GM13977 (cell line): ENCODE measurements around the gene MAGOH.

Experiments used
- DNase-seq: peaks from one replicate; pipeline ENCODE4 v3.0.0; 2012; ENCODE audit warnings: low spot score
- in situ Hi-C: fragments of 300-500 bp; cut with MboI; formaldehyde crosslinking; loops from one replicate; pipeline ENCODE4 v1.12.0; 2022; ENCODE audit warnings: low sequenced_read_pairs, low pct_unique_long_range_greater_than_20kb, mixed read lengths, inconsistent platforms; ENCODE audit not compliant: unreplicated experiment
- TF ChIP-seq, protein P1 (sequence below): IDR thresholded peaks from 2 replicates; pipeline ENCODE4 v1.5.1; 2012; ENCODE audit warnings: mild to moderate bottlenecking, control low read depth; ENCODE audit not compliant: insufficient read depth; ENCODE audit errors: extremely low read depth, missing control alignments

The MAGOH gene

DNA sequence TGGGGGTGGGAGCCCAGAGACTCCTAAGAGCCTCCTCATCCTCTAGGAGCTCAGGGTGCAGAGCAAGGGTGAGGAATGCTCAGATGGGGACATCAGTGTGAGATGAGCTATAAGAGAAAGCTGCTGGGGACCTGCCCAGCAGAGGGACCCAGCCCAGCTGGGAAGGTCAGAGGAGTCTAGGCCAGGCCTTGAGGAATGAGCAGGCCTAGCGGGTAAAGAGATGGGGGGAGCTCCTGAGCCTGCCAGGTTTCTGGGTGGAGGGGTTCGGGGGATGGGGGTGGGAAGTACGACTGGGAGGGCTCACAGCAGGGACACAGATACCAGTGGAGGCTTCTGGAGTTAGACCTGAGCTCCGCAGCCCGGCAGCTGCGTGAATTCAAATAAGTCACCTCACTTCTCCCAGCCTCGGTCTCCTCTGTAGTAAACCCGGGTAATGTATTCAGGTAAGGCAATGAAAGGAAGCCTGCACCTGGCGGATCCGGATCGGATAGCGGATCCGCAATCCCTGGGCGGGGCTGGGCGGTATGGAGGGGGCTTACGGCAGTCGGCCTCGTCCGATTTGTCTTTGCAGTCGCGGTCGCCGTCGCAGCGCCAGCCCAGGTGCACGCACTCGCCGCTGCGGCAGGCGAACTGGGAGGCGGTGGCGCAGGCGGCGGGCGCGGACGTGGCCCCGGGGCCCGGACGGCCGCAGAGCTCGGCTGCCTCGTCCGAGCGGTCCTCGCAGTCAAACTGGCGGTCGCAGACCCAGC lies 38.0 kb upstream of the MAGOH start:
- TF ChIP-seq, protein P1, sequence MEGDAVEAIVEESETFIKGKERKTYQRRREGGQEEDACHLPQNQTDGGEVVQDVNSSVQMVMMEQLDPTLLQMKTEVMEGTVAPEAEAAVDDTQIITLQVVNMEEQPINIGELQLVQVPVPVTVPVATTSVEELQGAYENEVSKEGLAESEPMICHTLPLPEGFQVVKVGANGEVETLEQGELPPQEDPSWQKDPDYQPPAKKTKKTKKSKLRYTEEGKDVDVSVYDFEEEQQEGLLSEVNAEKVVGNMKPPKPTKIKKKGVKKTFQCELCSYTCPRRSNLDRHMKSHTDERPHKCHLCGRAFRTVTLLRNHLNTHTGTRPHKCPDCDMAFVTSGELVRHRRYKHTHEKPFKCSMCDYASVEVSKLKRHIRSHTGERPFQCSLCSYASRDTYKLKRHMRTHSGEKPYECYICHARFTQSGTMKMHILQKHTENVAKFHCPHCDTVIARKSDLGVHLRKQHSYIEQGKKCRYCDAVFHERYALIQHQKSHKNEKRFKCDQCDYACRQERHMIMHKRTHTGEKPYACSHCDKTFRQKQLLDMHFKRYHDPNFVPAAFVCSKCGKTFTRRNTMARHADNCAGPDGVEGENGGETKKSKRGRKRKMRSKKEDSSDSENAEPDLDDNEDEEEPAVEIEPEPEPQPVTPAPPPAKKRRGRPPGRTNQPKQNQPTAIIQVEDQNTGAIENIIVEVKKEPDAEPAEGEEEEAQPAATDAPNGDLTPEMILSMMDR, result no peak
- no peak for DNase-seq
- in situ Hi-C loops, result loop anchor here (5.0 kb wide), 1 partner anchor 116 kb away; no protein-coding TSS in a partner anchor

DNA sequence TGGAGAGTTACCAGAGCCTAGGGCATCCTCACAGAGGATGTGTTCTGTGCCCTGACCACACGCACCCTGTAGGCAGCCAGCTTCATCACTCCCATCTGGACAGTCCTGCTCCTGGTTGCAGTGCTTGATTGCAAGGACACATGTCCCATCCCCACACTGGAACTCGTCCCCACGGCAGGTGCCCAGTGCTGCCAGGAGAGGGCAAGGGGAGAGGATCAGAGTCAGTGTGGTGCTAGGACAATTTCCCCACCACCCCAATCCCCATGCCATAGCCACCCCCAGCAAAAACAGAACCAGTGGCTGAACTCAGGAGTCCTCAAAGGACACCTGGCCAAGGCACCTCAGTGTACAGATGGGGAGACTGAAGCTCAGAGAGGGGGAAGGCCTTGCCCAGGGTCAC lies 37.2 kb upstream of the MAGOH start:
- in situ Hi-C loops, result loop anchor here (5.0 kb wide), 1 partner anchor 117 kb away; no protein-coding TSS in a partner anchor
- TF ChIP-seq, protein P1, result no peak
- no peak for DNase-seq

DNA sequence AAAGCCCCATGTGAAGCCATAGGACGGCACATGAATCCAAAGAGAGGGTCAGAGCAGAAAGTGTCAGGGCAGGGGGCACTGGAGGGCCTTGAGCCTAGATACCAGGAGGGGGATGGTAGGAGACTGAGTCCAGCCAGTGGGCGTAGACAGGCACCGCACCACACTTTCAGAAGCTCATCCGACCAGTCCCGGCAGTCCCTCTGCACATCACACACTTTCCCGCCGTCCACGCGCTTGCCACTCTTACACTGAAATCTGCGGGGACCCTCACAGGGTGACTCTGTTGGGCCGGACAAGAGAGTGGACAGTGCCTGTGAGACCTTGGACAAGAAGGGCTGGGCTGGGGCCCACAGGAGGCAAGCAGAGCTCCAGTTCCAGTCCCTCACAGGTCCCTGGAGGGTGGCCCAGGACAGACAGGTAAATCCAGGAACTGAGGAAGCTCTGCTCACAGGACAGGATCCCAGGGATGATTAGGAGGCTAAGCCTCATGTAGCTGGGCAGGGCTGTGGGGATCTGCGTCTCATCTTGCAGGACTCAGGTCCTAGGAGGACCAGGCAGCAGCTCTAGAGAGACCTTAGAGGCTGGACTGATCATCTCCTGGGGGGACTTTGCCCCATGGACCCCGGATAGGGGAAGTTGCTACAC lies 36.3 kb upstream of the MAGOH start:
- no peak for DNase-seq
- TF ChIP-seq, protein P1, result no peak
- in situ Hi-C loops, result loop anchor here (5.0 kb wide), 1 partner anchor 118 kb away; no protein-coding TSS in a partner anchor

DNA sequence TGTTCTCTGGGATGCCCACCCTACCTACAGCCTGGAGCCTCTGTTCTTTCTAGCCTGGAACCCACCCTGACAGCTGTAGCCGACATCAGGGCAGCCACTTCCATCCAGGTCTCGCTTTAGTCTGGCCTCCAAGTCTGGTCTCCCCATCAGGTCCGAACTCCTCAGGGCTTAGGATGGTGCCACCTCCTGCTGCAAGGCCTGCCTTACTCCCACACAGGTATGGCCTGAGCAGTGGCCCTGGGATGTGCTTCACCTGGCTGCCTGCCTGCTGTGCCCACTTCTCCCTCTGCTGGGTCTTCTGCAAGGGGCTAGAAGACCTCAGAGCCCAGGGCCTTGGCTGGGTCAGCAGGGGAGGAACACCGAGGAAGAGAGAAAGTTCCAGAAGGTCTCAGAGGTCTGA lies 35.7 kb upstream of the MAGOH start:
- DNase-seq, result no peak
- in situ Hi-C loops, result no loop called here
- TF ChIP-seq, protein P1, result no peak

DNA sequence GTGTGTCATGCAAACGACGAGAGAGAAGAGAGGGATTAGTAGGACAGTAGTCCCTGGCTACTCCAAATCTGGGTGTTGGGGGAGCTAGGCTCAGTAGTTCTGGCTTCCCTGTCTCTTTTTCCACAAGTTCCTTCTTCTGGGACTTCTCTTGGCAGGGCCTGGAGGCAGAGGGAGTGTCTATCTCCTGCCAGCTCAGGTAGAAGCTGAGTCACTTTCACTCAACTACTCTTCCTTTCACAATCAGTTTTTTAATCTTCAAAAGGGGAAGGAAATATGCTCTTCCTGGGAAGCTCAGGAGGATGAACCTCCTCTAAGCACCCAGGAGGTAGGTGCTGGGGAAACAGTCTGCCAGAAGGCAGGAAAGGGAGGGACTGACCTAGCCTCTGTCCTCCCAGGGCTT lies 35.2 kb upstream of the MAGOH start:
- TF ChIP-seq, protein P1, result no peak
- no peak for DNase-seq
- in situ Hi-C loops, result no loop called here

DNA sequence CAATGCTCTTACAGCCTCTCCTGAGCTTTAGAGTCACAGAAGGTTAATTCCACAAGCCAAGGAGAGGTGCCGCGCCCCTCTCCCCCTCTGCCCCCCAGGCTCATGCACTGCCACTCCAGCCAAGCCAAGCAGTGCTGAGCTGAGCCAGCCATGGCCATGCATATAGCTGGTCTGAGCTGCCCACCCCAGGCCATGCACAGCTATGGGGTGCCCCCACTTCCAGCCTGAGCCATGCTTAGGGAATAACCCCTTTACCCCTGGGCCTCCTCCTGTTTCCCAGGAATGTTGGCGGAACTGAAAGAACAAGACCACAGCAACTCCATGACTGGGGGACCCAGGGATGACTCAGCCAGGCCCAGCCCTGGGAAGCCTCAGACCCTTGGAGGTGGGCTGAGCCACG lies 34.0 kb upstream of the MAGOH start:
- TF ChIP-seq, protein P1, result no peak
- in situ Hi-C loops, result no loop called here

More for the DNA sequence above, 34.0 kb upstream of the MAGOH start:
- DNase-seq, result no peak
